NCI-H1048 (cell line): ENCODE results near the gene UCHL1.

Source experiments
- DNase-seq: peaks from one replicate; lab custom pipeline; 2025; lab: John Stamatoyannopoulos, UW

UCHL1 gene

GRCh38 chr4:41256740-41257256, at the start of gene UCHL1:
Gene UCHL1, plus strand, starts transcription at chr4:41256928. Its CDS starts 49 bp downstream, at chr4:41256977.
- peak; percentile 83 for DNase-seq

DNA sequence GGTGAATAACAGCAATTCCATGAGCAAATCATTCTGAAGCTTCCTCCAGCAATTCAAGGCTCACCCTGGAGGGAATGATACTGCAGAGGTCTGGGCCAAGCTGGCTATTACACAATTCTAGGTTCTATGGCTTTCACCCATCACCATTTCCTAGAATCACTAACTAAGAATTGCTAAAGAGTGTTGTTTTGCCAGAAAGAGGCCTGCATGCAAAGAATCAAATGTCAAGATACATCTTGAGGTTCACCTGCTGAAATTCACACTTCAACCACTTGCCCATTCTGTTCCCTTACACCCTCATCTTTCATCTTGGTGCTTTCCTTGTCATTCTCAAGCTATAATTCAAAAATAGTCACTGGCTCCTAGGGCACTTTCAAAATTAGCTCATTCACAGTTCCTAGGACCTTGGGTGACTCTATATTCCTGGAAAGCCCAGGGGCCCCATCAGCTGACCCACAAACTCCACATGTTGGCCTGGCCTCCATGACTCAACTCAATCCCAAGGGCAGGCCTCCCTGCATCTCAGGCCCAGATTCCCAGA, 49.4 kb upstream of the UCHL1 start:
- DNase-seq: no peak

DNA sequence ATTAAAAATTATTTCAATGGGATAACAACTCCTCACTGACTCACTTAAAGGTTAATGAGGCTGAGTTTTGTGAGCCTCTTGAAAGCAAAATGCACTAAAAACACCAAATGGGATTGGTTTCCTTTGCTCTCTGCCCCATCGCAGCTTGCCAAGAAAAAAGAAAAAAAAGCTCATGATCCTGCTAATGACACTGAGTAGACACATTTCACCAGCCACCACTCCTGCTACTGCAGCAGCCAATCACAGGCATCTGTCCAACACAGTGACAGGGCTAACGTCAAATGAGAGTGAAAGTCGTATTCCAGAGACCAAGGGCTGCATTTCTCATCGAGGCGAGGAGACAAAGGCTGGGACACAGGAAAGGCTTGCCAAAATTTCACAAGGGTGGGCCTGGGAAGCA, 47.5 kb upstream of the UCHL1 start:
- DNase-seq: no peak

- DNase-seq: no peak
Observed at GRCh38 chr4:41209901-41210300, 46.8 kb upstream of the UCHL1 start.

GRCh38 chr4:41211951-41212615, 44.6 kb upstream of the UCHL1 start:
- no peak for DNase-seq

GRCh38 chr4:41212616-41213203, 44.0 kb upstream of the UCHL1 start:
- DNase-seq: no peak

GRCh38 chr4:41213625-41214135, 43.0 kb upstream of the UCHL1 start:
- DNase-seq: no peak

DNA sequence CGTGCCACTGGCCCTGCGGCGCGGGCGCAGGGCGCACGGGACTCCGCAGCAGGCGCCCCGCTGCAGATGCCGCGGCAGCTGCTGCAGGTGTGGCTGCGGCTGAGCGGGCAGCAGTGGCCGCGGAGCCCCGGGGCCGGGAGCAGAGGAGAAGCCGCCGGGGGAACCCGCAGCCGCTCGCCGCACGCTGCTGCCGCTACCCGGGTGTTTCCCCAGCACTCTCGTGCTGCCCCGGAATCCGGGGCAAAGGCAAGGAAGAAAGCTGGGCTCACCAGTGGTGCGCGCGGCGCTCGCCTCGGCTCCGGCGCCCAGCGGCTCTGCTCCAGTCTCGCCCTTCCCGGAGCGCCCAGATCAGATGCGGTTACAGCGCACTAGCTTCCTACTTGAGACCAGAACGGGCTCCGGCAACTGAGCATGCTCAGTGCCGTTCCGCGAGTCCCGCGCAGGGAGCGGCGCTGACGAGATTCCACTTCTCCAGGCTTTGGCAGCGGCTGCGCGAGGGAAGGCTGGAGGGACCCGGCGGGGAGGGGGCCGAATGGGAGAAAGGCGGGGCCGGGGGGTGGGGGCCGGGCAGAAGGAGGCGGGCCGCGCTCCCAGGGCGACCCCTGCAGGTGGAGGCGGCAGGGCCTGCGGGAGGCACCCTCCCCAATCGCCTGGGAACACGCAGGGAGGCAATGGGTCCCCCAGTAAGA, 42.4 kb upstream of the UCHL1 start, which contains the start of gene APBB2:
Gene APBB2, minus strand, starts transcription at position 407 of the 689 bp plus-strand sequence. CDS start 181,288 bp downstream, outside the sequence.
- DNase-seq: peak; percentile 95

DNA sequence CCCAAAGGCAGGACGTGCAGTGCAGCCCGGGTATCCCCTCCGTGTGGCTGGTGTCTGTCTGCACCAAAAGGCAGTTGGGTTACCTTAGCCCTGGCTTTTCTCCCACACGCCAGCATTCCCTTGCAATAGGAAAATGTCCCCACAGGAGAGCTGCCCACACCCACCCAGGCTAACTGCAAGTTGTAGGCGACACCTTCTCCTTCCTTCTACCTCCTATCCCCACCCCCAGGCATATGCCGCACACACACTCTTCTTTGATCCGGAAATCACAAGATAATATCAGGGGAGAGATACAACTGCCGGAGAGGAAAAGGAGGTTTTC, 41.9 kb upstream of the UCHL1 start:
- DNase-seq: no peak

DNA sequence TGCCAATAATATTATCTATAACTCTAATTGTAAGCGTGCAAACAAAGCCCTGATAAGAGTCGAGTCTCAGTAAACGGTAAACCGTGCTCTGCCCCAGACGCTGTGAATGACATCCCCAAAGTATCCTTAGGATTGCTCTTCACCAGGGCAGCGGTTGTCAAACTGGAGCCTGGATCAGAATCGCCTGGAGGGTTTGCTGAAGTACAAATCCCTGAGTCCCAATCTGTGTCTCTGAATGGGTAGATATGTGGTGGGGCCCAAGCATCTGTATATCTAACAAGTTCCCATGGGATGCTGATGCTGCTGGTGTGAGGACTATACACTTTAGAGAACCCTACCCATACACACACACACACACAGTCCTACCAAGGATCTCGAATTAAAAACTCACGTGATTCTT, 41.6 kb upstream of the UCHL1 start:
- no peak for DNase-seq

DNA sequence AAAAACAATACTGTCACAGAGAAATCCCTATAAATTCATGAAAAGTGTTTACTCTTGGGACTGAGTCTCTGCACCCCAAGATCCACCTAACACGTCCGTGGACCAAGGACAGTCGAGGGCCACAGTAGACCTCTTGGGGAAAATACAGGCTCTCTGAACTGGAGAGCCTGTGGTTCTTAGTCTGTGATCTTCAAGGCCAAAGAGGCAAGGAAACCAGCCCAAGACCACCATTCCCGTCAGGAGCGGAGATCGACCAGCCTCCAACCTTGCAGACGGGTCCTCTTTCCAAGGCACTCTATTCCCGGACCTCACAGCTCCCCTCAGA, 40.8 kb upstream of the UCHL1 start:
- no peak for DNase-seq

GRCh38 chr4:41216294-41217019, 40.3 kb upstream of the UCHL1 start:
- peak; percentile 62 for DNase-seq

- DNase-seq: no peak
Observed at GRCh38 chr4:41217020-41217333, 39.8 kb upstream of the UCHL1 start.

DNA sequence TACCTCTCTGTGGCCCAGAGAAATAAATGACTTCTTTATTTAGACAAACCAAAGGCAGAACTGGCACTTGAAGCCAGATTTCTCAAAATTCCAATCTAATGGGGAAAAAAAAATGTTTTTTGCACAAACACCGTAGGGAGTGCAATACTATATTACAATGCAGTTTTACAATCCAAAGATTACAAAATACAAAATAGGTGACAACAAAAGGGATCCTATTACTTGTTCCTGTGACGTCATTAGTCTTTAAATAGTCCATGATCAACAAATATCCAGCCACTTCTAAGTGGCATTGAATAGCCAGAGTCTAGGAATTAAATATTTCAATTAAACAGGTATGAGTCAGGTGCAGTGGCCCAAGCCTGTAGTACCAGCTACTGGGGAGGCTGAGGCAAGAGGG, 39.4 kb upstream of the UCHL1 start:
- DNase-seq: no peak

DNA sequence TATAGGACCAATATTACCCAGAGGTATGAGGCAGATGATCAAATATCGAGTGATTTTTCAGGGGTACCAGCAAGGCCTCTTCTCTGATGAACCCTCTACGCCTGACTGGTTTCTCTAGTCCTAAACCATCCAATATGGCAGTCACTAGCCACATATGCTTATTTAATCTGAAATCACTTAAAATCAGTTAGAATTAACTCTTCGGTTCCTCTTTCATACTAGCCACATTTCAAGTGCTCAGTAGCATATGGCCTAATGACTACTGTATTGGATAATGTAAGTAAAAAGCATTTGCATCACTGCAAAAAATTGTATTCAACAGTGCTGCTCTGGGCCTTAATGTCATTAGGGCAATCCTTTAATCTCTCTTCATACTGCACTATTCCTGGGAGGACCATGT, 38.0 kb upstream of the UCHL1 start:
- DNase-seq: no peak

DNA sequence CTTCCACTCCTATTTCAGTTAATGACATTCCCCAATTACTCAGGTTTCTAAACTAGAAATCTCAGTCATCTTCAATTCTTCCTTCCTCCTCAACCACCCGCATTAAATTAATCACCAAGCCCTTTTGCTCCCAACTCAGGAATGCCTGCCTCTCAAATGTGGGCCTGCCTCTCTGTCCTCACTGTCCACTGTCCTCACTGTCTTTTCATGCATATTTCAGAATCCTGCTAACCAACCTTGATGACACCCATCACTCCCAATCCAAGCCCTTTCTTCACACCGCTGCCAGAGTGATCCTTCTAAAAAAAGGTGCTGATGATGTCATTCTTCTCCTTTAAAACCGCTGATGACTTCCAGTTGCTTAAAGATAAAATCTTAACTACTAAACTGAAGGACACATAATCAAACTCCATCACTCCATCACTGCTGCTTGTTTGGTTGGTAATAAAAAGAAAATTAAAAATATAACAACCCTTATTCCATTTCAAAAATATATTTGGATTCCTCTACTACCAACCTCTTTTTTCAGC, 37.2 kb upstream of the UCHL1 start:
- no peak for DNase-seq

- no peak for DNase-seq
Observed at GRCh38 chr4:41221850-41222645, 34.7 kb upstream of the UCHL1 start.

DNA sequence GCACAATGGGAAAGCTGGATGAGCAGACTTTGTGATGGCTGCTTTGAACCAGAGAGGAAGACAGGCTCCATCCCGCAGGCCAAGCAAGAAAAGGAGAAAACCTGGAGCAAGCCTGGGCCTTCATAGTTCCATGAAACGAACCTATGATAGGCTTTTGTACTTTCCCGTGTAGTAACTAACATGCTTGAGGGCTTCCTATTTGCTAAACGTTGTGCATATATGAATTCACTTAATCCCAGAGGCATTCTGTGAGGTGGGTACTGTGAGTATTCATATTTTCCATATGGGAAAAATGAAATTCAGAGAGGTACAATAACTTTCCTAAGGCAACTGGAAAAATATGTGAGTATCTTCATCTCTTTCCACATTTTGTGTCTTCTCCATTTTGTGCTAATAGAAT, 28.8 kb upstream of the UCHL1 start:
- no peak for DNase-seq

GRCh38 chr4:41232406-41232805, 24.3 kb upstream of the UCHL1 start:
- no peak for DNase-seq

GRCh38 chr4:41232856-41233255, 23.9 kb upstream of the UCHL1 start:
- DNase-seq: no peak

DNA sequence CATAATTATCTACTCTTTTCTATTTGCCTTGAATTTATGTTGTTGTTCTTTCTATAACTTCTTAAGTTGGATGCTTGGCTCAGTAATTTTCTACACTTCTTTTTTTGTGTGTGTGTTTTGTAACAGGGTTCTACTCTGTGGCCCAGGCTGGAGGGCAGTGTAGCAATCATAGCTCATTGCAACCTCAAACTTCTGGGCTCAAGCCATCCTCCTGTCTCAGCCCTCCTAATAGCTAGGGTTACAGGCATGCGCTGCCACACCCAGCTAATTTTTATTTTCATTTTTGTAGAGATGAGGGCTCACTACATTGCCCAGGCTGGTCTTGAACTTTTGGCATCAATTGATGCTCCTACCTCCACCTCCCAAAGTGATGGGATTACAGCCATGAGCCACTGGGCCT, 20.7 kb upstream of the UCHL1 start:
- no peak for DNase-seq
